K562 (cell line): Measurements from ENCODE around the gene ATP6V1F. TPM values are rescaled to one million over a fixed set of nuclear protein-coding genes. Genes with fewer than 3 reads are reported as not detected.

Experiments
- CBX5 ChIP-seq: IDR thresholded peaks from 2 replicates; pipeline ENCODE4 v1.6.1; 2014; ENCODE audit warnings: low read depth, borderline replicate concordance
- FOXM1 ChIP-seq, 2 experiments: fragments of 450-650 bp in 1 of 2; sonication (generic) in 1 of 2; formaldehyde crosslinking in 1 of 2; IDR thresholded peaks; 2 replicates each; pipeline versions ENCODE4 v1.6.1 to v1.9.0; 2017 to 2022; ENCODE audit warnings: low read depth in 2 of 2, mild to moderate bottlenecking in 2 of 2, missing genetic modification reagents in 1 of 2, moderate library complexity in 1 of 2
- HNRNPH1 ChIP-seq: fragments of 200-400 bp; formaldehyde crosslinking; optimal IDR thresholded peaks from 2 replicates; pipeline ENCODE3; 2017; ENCODE audit warnings: low read depth, mild to moderate bottlenecking, low read length, moderate library complexity
- LARP7 ChIP-seq: fragments of 450-650 bp; IDR thresholded peaks from 2 replicates; pipeline ENCODE4 v1.6.1; 2016
- MIER1 ChIP-seq: fragments of 450-650 bp; IDR thresholded peaks from 2 replicates; pipeline ENCODE4 v1.6.1; 2016; ENCODE audit warnings: antibody characterized with exemption, mild to moderate bottlenecking, low read depth
- NCOR1 ChIP-seq: fragments of 450-650 bp; IDR thresholded peaks from 2 replicates; pipeline ENCODE4 v1.6.1; 2016; ENCODE audit warnings: mild to moderate bottlenecking, moderate library complexity
- NR3C1 ChIP-seq: sonication (generic); formaldehyde crosslinking; IDR thresholded peaks from 2 replicates; pipeline ENCODE4 v1.8.1; 2022; ENCODE audit warnings: missing genetic modification reagents
- PRMT5 ChIP-seq: sonication (generic); formaldehyde crosslinking; IDR thresholded peaks from 2 replicates; pipeline ENCODE4 v1.5.0; 2020; ENCODE audit warnings: missing genetic modification reagents
- RHOXF2B ChIP-seq: fragments of 250-450 bp; sonication (Bioruptor Pico); conservative IDR thresholded peaks from 2 replicates; pipeline ENCODE4 v1.5.1; 2021
- TBL1XR1 ChIP-seq, 2 experiments: IDR thresholded peaks; 2 replicates each; pipeline ENCODE4 v1.6.1; 2012; ENCODE audit warnings: improper control_type of control experiment in 2 of 2, low read length in 2 of 2, mild to moderate bottlenecking in 1 of 2
- TRIM28 ChIP-seq: fragments of 450-650 bp; IDR thresholded peaks from 2 replicates; pipeline ENCODE4 v1.6.1; 2017
- ZNF282 ChIP-seq: sonication (generic); formaldehyde crosslinking; IDR thresholded peaks from 2 replicates; pipeline ENCODE4 v1.8.1; 2023; ENCODE audit warnings: missing genetic modification reagents
- polyA plus RNA-seq, 8 experiments: library from polyadenylated mRNA; depleted of rRNA in 4 of 8; stranded (reverse) in 5 of 8; unstranded in 3 of 8; fragments of >200 nt; fragmentation: Nextera tagmentation in 2 of 8; fragmentation: Illumina TruSeq in 1 of 8; extraction: Ambion mirVana in 2 of 8; extraction: Trizol in 1 of 8; gene quantifications; 2 replicates each; pipeline versions ENCODE4 v1.2.1 to v1.2.3, GENCODE V29; 2011 to 2014; ENCODE audit warnings: inconsistent platforms in 1 of 8, missing spikeins in 1 of 8
- total RNA-seq, 7 experiments: library from RNA; depleted of rRNA in 6 of 7; stranded (reverse); fragments of >200 nt in 6 of 7; fragmentation: Illumina TruSeq in 2 of 7; extraction: Trizol in 2 of 7; gene quantifications; 2 replicates each; pipeline versions ENCODE4 v1.2.1 to v1.2.3, GENCODE V29; 2011 to 2021; ENCODE audit warnings: low replicate concordance in 1 of 7
- TF ChIP-seq, protein P1 (sequence below): fragments of 450-650 bp; IDR thresholded peaks from 2 replicates; pipeline ENCODE4 v1.7.1; 2018; ENCODE audit warnings: mild to moderate bottlenecking, low read depth; ENCODE audit not compliant: partially characterized antibody
- TF ChIP-seq, protein P2 (sequence below): IDR thresholded peaks from 3 replicates; pipeline ENCODE4 v1.6.1; 2011; ENCODE audit warnings: borderline replicate concordance, mild to moderate bottlenecking, moderate library complexity; ENCODE audit not compliant: insufficient read length; ENCODE audit errors: extremely low read depth
- TF ChIP-seq, protein P3 (sequence below): sonication (generic); formaldehyde crosslinking; IDR thresholded peaks from 2 replicates; pipeline ENCODE4 v1.8.0; 2022; ENCODE audit warnings: missing genetic modification reagents, mild to moderate bottlenecking, borderline replicate concordance
- TF ChIP-seq, protein P4 (sequence below), 2 experiments: fragments of 200-800 bp in 1 of 2; sonication (Bioruptor generic) in 1 of 2; sonication (generic) in 1 of 2; formaldehyde crosslinking in 1 of 2; IDR thresholded peaks in 1 of 2; conservative IDR thresholded peaks in 1 of 2; 2 replicates each; pipeline versions ENCODE4 v1.5.0 to v1.6.1; 2016 to 2020; ENCODE audit warnings: missing compliant biosample characterization in 1 of 2, missing genetic modification characterization in 1 of 2, missing genetic modification reagents in 1 of 2

The ATP6V1F gene
- total and polyA plus RNA-seq, 9 of the 15 experiments (the other 6 are each of a cell fraction or from before 2014, with no cell fraction given): 206 to 1,123 (median 542) TPM

DNA sequence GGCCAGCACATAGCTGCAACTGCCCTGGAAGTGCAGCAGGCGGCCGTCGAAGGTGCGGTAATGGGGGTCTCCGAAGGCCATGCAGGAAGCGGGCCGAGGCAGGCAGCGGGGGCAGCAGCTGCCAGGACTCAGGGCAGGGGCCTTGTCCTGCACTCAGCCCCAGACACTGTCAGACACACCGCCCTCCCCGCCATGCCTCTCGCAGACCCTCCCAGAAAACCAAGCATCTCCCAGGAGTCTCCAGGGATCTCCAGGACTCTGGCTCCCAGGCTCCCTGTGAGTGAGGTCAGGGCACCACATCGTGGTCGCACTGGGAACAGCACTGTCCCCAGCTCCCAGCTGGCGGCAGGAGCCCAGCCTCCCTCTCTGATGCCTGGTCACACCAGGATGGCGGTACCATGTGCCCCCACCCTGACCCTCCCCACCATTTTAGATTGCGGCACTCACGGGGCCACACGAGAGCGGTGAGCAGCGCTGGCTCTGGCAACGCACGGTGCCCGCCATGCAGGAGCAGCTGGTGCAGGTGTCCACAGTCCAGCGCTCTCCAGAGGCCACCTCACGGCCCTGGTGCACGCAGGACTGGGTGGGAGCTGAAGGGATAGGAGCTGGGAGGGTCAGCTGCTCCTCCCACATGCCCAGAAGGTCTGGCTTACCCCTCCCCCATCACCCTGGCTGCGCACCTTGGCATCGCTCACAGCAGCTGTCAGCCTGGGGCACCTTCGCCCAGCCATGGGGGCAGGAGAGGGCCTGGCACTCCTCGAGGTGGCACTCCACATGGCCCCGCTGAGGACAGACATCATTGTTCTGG, 17.5 kb downstream of the ATP6V1F start (continued):
- TF ChIP-seq, protein P1, sequence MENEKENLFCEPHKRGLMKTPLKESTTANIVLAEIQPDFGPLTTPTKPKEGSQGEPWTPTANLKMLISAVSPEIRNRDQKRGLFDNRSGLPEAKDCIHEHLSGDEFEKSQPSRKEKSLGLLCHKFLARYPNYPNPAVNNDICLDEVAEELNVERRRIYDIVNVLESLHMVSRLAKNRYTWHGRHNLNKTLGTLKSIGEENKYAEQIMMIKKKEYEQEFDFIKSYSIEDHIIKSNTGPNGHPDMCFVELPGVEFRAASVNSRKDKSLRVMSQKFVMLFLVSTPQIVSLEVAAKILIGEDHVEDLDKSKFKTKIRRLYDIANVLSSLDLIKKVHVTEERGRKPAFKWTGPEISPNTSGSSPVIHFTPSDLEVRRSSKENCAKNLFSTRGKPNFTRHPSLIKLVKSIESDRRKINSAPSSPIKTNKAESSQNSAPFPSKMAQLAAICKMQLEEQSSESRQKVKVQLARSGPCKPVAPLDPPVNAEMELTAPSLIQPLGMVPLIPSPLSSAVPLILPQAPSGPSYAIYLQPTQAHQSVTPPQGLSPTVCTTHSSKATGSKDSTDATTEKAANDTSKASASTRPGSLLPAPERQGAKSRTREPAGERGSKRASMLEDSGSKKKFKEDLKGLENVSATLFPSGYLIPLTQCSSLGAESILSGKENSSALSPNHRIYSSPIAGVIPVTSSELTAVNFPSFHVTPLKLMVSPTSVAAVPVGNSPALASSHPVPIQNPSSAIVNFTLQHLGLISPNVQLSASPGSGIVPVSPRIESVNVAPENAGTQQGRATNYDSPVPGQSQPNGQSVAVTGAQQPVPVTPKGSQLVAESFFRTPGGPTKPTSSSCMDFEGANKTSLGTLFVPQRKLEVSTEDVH: no peak
- TF ChIP-seq FOXM1 (IDR thresholded peaks at IDR 0.05; ENCODE audit: low read depth) (no peak), FOXM1 (CRISPR knock-in tag; IDR thresholded peaks at IDR 0.05; ENCODE audit: low read depth) (no peak), PRMT5 (CRISPR knock-in tag) (no peak), RHOXF2B (CRISPR knock-in tag) (no peak), HNRNPH1 (no peak), LARP7 (no peak), NR3C1 (CRISPR knock-in tag) (0 out of 2 replicates have a peak, but pooled peaks have one; percentile 6), MIER1 (no peak), NCOR1 (no peak), TBL1XR1 (IDR thresholded peaks at IDR 0.05; ENCODE audit: low read length in 2 of 2) (0 out of 4 replicates have a peak, but pooled peaks of 1 of the 2 experiments have one; percentile 40), CBX5 (no peak), TRIM28 (no peak), ZNF282 (no peak)
- TF ChIP-seq, protein P2, sequence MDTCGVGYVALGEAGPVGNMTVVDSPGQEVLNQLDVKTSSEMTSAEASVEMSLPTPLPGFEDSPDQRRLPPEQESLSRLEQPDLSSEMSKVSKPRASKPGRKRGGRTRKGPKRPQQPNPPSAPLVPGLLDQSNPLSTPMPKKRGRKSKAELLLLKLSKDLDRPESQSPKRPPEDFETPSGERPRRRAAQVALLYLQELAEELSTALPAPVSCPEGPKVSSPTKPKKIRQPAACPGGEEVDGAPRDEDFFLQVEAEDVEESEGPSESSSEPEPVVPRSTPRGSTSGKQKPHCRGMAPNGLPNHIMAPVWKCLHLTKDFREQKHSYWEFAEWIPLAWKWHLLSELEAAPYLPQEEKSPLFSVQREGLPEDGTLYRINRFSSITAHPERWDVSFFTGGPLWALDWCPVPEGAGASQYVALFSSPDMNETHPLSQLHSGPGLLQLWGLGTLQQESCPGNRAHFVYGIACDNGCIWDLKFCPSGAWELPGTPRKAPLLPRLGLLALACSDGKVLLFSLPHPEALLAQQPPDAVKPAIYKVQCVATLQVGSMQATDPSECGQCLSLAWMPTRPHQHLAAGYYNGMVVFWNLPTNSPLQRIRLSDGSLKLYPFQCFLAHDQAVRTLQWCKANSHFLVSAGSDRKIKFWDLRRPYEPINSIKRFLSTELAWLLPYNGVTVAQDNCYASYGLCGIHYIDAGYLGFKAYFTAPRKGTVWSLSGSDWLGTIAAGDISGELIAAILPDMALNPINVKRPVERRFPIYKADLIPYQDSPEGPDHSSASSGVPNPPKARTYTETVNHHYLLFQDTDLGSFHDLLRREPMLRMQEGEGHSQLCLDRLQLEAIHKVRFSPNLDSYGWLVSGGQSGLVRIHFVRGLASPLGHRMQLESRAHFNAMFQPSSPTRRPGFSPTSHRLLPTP: no peak
- TF ChIP-seq, protein P3, sequence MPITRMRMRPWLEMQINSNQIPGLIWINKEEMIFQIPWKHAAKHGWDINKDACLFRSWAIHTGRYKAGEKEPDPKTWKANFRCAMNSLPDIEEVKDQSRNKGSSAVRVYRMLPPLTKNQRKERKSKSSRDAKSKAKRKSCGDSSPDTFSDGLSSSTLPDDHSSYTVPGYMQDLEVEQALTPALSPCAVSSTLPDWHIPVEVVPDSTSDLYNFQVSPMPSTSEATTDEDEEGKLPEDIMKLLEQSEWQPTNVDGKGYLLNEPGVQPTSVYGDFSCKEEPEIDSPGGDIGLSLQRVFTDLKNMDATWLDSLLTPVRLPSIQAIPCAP (CRISPR knock-in tag): no peak
- TF ChIP-seq, protein P4, sequence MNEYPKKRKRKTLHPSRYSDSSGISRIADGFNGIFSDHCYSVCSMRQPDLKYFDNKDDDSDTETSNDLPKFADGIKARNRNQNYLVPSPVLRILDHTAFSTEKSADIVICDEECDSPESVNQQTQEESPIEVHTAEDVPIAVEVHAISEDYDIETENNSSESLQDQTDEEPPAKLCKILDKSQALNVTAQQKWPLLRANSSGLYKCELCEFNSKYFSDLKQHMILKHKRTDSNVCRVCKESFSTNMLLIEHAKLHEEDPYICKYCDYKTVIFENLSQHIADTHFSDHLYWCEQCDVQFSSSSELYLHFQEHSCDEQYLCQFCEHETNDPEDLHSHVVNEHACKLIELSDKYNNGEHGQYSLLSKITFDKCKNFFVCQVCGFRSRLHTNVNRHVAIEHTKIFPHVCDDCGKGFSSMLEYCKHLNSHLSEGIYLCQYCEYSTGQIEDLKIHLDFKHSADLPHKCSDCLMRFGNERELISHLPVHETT (CRISPR knock-in tag; conservative IDR thresholded peaks at IDR 0.05 in 1 of 2, IDR thresholded peaks at IDR 0.05 in 1 of 2): no peak
